ENCODE results near the gene EIF2D. TPM values are rescaled to one million over a fixed set of nuclear protein-coding genes. Genes with fewer than 3 reads are reported as not detected.

EIF2D gene
- total RNA-seq, 2 donors from 2014 or later = 25.9 to 55.4 TPM

DNA sequence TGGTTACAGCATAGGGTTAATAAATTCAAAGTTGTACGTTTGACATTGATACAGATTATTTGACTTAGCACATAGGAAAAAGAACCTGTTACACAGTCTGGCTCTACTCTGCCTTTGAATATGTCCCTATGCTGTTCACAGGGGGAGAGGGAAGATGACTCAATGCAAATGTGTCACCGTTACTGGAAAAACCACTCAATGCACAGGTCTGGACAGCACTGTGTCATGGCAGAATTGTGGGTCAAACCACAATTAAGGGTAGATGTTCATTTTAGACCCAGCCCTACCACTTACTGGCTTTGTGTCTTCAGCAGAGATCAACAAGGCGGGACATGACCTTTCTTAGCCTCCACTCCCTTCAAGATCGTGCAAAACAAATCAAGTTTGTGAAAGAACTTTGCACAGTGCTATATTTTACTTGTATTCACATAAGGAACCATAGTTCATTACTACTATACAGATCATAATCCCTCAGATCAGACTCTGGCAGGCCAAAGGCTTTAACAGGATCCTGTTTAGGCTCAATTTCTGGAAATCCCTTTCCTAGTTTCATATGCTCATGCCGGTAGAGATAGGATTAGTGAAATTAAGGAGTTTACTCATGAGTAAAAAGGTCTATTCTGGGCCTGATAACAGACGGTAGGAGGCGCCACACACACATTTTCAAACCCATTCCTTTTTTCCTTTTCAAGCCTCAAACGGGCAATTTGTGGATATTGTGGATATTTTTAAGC, 22.1 kb downstream of the EIF2D start:
- TF ChIP-seq POLR2A (IDR thresholded peaks at IDR 0.05) = no peak
- TF ChIP-seq, protein P1, sequence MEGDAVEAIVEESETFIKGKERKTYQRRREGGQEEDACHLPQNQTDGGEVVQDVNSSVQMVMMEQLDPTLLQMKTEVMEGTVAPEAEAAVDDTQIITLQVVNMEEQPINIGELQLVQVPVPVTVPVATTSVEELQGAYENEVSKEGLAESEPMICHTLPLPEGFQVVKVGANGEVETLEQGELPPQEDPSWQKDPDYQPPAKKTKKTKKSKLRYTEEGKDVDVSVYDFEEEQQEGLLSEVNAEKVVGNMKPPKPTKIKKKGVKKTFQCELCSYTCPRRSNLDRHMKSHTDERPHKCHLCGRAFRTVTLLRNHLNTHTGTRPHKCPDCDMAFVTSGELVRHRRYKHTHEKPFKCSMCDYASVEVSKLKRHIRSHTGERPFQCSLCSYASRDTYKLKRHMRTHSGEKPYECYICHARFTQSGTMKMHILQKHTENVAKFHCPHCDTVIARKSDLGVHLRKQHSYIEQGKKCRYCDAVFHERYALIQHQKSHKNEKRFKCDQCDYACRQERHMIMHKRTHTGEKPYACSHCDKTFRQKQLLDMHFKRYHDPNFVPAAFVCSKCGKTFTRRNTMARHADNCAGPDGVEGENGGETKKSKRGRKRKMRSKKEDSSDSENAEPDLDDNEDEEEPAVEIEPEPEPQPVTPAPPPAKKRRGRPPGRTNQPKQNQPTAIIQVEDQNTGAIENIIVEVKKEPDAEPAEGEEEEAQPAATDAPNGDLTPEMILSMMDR (IDR thresholded peaks at IDR 0.05) = peak in 5 of 7 experiments; percentile 6 to 21 (median 13)
- ATAC-seq (no peak), DNase-seq (no peak)
- Histone ChIP-seq H3K9me3 (no peaks in the 10 kb centered on the region), H3K36me3 (replicated peaks in 1 of 2; ENCODE audit: insufficient read depth in 1 of 2, low read depth in 2 of 2) (peaks cover 0 to 21% of the 10 kb centered on the region in 2 donors), H3K27ac (no peak overlapping the region), H3K4me1 (peaks cover 3% of the 10 kb centered on the region), H3K27me3 (no peaks in the 10 kb centered on the region), H3K4me3 (no peak overlapping the region)
- WGBS, 2 donors = 52 to 57% methylated on average over 8 of the region's 8 CpGs
- intact Hi-C loops (cut with DNase I) = no loop called here

DNA sequence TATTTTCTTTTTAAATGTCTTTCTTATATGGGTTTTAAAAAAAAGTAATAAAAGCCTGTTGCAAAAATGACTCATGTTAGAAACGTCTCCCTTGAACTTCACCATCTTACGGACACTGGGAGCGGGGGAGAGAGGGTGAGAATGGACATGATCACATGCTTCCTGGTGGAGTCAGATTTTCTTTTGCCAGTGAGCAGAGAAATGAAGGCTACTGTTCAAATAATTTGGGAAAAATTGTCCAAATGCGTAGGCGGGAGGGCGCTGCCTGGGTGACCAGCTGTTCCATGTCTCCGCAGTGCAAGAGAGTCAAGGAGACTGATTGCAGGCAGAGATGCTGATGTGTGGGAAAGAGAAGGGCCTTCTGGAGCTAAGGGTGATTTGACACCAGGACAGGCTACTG, 23.1 kb downstream of the EIF2D start:
- H3K4me1 ChIP-seq = no peaks in the 10 kb centered on the region
- peak overlapping the region in 1 of 4 donors; percentile 6 for H3K27ac ChIP-seq
- no peak overlapping the region for H3K4me3 ChIP-seq
- DNase-seq (peak in 2 of 4 donors; percentile 26 to 38), ATAC-seq (peak; percentile 43)
- WGBS, 2 donors = 82 to 83% methylated on average over 7 of the region's 7 CpGs
- no peak for TF ChIP-seq POLR2A (IDR thresholded peaks at IDR 0.05)
- TF ChIP-seq, protein P1 (IDR thresholded peaks at IDR 0.05) = no peak
- no peaks in the 10 kb centered on the region for H3K27me3 ChIP-seq
- peaks cover 0 to 11% of the 10 kb centered on the region in 2 donors for H3K36me3 ChIP-seq (replicated peaks in 1 of 2; ENCODE audit: insufficient read depth in 1 of 2, low read depth in 2 of 2)
- intact Hi-C loops (cut with DNase I) = no loop called here
- H3K9me3 ChIP-seq = no peaks in the 10 kb centered on the region

DNA sequence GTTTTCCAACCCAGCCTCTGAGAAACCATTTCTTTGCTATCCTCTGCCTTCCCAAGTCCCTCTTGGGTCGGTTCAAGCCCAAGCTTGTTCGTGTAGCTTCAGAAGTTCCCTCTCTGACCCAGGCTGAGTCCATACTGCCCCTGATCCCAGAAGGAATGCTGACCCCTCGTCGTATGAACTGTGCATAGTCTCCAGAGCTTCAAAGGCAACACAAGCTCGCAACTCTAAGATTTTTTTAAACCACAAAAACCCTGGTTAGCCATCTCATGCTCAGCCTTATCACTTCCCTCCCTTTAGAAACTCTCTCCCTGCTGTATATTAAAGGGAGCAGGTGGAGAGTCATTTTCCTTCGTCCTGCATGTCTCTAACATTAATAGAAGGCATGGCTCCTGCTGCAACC, 23.8 kb downstream of the EIF2D start:
- Histone ChIP-seq H3K9me3 (no peaks in the 10 kb centered on the region), H3K36me3 (replicated peaks in 1 of 2; ENCODE audit: insufficient read depth in 1 of 2, low read depth in 2 of 2) (peaks cover 0 to 13% of the 10 kb centered on the region in 2 donors), H3K27me3 (no peaks in the 10 kb centered on the region), H3K27ac (no peak overlapping the region), H3K4me3 (no peak overlapping the region), H3K4me1 (peaks cover 1% of the 10 kb centered on the region)
- WGBS, 2 donors = 78 to 89% methylated on average over 6 of the region's 6 CpGs
- TF ChIP-seq, protein P1 (IDR thresholded peaks at IDR 0.05) = no peak
- TF ChIP-seq POLR2A (IDR thresholded peaks at IDR 0.05) = no peak
- intact Hi-C loops (cut with DNase I) = no loop called here
- DNase-seq (no peak), ATAC-seq (no peak)

DNA sequence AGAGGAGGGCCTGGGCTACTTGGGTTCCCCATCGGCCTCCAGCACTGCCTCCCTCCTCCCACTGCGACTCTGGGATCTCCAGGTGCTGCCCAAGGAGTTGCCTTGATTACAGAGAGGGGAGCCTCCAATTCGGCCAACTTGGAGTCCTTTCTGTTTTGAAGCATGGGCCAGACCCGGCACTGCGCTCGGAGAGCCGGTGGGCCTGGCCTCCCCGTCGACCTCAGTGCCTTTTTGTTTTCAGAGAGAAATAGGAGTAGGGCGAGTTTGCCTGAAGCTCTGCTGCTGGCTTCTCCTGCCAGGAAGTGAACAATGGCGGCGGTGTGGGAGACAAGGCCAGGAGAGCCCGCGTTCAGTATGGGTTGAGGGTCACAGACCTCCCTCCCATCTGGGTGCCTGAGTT, 24.4 kb downstream of the EIF2D start:
- Histone ChIP-seq H3K36me3 (replicated peaks in 1 of 2; ENCODE audit: insufficient read depth in 1 of 2, low read depth in 2 of 2) (peaks cover 0 to 10% of the 10 kb centered on the region in 2 donors), H3K27me3 (no peaks in the 10 kb centered on the region), H3K9me3 (no peaks in the 10 kb centered on the region), H3K4me1 (peaks cover 5% of the 10 kb centered on the region), H3K27ac (peak overlapping the region in 1 of 4 donors; percentile 32), H3K4me3 (no peak overlapping the region)
- ATAC-seq (no peak), DNase-seq (no peak)
- 85 to 90% methylated on average over 14 of the region's 14 CpGs for WGBS, 2 donors
- intact Hi-C loops (cut with DNase I) = no loop called here
- TF ChIP-seq, protein P1 (IDR thresholded peaks at IDR 0.05) = no peak
- TF ChIP-seq POLR2A (IDR thresholded peaks at IDR 0.05) = no peak

Data from body of pancreas (tissue), 4 donors.